GM18511 (cell line): ENCODE results near the gene DDA1.

ENCODE experiments used
- ATAC-seq: cut with Tn5 transposase; IDR thresholded peaks from one replicate; pipeline ENCODE4 v1.9.1; 2021; ENCODE audit warnings: mild to moderate bottlenecking, moderate library complexity; ENCODE audit not compliant: unreplicated experiment

The DDA1 gene

DNA sequence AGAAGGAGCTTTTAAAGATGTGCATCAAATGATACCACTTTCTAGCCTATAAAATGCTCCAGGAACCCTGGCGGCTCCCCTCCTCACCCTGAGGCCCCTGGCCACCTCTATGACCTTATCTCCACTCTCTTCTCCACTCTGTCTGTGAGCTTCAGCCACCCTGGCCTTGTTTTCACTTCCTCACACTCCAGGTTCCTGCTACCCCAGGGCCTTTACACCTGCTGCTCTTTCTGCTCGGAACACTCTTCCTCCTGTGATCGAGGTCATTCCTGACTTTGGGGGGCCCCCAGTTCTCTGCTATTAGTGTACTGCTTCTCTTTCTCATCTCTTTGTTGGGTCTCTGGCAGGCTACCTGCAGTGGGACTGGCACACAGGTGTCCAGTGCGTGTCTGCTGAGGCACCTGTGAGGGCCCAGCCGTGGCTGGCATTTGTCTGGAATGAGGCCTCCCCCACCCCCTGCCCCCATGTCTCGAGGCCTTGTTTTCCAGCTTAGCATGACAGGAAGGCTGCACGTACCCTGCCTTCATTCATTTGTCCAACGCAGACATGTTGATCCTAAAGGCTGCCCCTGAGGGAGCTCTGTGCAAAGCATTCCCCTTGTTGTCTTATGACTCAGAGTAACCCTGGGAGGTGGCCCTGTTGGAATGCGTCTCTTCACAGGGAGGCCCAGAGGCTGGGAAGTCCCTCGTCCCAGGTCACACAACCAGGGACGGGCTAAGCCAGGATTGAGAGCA is 2.3 kb downstream of the DDA1 start:
- ATAC-seq: no peak

DNA sequence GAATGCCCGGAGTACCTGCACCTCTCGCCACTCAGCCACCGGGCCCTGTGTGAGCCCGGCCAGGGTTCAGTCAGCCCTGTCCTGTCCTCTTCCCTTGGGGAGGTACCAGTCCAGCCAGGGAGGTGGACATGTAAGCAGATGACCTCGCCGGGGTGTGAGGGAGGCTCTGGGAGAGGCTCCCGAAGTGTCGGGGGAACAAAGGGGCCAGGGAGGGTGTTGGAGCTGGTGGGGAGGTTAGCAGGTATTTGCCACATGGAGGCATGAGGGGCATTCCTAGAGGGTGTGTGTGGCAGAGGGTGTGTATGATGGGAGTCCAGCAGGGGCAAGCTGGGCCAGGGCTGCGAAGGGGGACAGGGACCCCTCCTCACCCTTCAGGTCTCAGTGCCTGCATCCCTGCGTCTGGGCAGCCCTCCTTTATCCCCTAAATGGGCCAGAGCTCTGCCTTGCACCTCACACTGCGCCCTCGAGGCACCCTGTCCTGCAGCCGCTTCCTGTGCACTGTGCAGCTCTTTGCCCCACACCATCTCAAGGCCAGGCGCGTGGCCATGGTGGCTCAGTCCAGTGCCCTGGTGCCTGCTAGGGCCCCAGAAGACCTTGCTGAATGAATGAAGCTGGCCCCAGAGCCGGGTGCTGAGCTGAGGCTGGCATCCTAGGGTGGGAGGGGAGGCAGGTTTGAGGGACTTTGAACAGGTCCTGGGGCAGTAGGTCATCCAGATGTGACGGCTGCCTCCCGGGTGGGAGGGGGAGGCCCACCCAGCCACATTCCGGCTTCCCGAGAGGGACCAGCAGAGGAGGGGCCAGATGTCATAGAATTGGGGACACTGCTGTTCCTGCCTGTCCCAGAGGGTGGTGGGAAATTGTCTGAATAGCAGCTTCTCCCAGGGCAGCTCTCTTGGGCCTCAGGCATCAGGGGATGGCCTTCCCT is 3.1 kb downstream of the DDA1 start:
- no peak for ATAC-seq

DNA sequence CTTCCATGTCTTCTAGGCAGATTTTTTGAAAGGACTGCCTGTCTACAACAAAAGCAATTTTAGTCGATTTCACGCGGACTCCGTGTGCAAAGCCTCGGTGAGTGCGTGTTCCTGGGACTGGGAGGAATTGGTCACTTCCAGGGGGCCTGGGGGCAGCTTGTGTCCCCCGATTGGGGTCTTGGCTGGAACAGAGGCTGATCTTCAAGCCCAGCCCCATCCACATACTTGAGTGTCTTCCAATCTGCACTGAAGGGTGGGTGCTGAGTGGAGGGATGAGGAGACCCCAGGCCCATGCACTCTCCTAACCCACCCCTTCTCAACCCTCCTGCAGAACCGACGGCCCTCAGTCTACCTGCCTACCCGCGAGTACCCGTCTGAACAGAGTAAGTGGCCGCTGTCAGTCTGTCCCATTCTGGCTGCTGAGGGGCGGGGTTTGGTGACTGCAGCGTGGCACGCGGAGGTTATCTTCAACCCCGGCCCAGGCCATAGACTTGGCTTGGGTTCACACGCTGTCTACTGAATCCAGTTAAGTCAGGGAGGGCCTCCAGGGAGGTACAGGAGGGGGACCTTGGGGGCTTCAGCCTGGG is 4.7 kb downstream of the DDA1 start:
- ATAC-seq: no peak

DNA sequence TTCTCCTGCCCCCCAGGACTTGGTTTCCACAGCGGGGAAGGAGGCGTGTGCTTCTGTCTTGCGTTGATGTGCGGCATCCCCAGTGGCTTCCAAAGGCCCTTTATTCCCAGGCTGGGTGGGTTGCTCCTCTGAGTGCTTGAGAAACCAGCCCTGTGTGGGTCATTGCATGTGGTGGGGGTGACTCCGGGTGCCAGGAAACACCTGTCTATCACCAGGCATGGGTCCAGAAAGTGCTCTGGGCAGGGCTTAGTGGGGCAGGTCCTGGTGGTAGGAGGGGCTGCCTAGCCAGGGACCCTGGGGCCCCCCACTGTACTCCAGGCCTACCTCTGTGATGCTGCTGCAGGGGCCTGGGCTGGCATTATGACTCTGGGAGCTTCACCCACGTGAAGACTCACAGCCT is 9.6 kb downstream of the DDA1 start:
- ATAC-seq: no peak

DNA sequence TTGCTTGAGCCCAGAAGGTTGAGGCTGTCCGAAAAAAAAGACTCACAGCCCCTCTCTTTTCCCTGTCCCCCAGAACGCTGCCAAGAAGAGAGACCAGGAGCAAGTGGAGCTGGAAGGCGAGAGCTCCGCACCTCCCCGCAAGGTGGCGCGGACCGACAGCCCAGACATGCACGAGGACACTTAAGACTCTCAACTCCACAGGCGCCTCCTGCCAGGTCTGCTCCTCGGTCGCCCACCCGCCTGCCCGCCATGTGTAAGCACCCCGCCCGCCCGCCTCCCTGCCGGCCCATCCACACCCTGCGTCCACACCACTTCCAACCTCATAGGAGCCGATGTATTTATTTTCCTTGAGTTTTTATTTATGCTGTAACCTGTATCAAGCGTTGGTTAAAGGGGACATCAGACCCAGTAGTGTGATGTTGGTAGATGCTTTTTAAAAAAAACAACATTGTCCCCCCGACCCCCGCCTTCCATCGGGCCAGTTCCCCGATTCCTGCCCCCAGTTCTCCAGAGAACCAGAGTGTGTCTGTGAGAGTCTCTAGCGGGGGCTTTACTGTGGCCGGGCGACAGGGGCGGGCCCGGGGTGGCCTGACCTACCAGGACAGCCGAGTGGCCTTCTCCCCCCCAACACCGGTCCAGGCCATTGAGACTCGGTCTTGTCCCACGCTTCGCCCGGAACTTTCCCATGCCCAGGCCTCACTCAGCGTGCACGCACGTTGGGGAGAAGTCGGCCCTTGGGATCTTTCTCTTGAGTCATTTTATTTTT is 10.3 kb downstream of the DDA1 start:
- ATAC-seq: no peak

DNA sequence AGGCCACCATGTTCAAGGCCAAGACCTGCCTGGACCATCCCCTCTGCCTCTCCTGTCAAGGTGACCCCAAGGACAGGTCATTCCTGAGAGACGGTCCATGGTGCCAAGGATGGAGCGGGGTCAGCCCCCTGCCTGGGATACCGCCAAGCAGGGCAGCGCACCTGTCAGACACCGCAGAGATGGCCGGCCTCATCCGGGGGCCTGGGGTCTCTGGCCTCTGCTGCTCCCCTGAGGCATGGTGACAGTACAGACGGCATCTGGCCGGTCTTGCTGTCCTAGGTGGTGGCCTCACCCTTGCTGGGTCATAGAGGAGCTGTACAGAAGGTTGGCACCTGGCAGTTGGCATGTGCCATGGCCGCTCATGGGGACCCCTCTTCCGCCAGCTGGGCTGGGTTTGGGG is 11.1 kb downstream of the DDA1 start:
- ATAC-seq: no peak

DNA sequence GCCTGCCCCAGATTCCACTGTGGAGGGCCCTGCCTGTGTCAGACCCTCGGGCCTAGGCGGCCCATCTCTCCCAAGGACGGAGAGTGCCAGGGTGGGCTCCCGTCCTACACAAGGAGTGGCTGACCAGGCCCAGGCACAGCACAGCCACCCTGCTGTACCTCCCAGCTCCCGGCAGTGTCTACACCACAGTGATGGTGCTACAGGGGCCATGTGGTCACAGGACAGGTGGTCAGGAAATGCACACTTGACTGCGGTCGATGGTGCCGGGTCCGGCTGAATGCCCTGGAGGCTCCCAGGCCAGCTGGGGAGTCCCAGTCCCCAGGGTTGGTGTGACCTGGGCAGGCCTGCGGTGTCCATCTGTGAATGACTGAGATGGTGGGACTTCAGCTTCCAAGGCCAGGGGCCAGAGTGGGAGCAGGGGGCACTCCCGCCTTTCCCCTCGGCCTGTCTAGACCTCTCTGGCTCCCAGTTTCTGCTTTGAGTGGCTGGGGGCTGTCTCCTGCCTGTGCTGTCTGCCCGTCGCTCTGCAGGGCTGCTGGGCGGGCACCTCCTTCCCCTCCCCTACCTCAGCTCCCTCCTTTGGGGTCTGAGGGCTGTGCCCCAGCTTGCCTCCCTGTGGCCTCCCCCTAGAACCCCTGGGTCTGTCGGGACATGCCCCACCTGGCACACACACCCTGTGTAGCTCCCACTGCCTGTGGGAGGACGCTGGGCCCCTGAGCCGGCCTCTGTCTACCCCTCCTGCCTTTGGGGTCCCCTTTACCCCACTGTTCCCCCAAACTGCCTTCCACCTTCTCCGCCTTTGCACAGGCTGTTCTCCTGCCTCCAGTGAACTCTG is 12.5 kb downstream of the DDA1 start:
- no peak for ATAC-seq

DNA sequence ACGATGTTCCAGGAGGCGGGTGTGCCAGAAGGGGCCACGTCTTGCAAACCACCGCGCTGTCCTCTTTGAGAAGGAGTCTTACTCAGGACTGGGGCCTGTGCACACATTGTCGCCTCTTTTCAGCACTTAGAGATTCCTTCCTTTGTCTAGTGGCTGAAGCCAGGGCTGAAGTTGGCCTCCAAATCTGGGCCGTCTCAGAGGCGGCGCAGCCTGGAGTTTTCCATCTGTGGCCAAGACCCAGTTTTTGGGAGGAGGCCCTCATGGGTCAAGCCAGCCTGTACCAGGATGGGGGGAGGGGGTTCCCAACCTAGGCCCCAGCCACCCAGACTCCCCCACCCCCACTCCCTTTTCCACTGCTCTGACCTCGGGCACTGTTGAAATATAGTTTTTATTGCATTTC is 13.5 kb downstream of the DDA1 start:
- ATAC-seq: no peak

DNA sequence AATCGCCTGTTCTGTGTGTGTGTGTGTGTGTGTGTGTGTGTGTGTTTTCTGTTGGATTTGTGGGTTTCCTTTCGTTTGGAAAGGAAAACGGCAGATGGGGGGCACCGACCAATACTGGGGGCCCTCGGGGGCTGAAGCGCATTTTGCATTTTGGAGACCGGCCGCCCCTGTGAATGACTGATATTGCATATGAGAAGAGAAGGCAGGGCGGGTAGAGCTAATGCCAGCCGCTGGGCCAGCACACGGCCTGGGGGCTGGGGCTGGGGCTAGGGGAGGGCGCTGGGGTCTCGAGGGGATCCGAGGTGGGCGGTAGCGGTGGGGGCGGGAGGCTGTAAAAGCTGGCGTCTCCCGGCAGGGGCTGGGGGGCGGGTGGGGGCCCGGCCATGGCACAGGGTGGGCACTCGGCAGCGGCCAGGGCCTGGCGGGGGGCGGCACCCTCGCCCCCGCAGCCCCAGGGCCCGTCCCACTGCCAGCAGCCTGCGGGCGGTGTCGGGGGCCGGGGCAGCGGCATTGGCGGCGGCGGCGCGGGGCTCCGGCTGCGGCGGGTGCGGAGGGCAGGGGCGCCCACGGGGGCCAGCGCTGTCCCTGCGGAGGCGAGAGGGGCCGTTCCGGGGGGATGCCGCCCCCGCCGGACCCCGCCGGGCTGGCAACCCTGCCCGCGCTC is 14.1 kb downstream of the DDA1 start:
- no peak for ATAC-seq

DNA sequence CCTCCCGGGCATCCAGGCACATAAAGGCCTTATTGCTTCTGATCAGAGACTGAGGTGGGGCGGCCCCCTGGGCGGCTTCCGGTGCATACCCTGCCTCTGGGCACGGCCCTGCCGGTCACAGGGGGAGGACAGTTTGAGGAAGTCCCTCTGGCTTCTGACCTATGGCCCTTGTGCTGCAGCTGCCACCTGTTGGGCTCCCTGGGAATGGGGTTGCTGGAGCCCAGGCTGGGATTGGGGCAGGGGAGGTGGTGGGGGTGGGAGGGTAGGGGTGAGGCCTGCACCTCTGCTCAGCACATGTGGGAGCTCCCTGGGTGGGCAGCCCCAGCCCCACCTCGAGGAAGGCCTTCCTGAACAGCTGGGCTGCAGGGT is 14.6 kb downstream of the DDA1 start:
- ATAC-seq: no peak

DNA sequence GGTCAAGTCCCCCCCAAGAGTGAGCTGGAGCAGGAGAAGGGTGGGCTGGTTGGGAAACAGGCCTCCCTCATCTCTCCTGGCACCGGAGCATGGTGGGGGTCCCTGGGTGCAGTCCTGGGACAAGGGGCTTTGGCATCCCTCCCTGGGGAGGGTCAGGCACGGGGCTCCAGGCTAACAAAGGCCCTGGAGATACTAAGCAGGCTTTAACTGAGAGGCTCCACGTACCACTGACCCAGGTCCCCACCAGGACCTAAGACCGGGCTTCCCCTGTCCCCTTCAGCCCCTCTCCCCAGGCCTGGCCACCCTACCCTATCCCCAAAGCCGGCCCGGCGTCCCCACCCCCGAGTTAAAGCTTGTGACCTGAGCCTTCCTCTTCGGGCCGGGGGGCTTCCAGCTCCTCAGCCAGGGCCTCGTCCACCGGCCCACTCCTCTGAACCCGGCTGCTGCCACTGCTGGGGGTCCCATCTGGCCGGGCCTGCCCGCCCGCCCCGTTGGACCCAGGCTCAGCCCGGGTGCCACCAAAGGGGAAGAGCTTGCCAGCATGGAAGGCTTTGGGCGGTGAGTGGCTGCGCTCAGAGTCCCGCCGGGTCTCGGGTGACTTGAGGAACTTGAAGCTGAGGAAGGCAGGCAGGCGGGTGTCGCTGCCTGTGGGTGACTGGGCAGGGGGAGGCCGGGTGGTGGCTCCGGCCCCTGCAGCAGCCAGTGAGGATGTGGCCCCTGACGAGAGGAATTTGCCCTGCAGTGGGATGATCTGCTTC is 15.2 kb downstream of the DDA1 start:
- no peak for ATAC-seq

DNA sequence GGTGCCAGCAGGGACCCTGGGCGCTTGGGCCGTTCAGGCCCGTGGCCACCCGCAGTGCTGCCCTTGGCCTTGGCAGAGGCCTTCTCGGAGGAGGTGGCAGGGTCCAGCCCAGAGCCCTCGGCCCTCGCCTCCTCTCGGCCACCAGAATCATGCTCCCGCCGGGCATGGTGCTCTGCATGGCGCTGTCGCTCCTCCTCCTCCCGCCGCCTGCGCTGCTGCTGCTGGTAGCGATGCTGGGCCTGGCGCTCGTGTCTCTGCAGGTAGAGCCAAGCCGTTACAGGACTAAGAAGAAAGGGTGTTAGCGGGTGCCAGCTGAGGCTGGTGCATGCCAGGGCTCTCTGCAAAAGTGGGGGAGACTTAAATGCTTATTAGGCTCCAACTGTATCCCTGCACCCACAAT is 15.8 kb downstream of the DDA1 start:
- ATAC-seq: no peak

DNA sequence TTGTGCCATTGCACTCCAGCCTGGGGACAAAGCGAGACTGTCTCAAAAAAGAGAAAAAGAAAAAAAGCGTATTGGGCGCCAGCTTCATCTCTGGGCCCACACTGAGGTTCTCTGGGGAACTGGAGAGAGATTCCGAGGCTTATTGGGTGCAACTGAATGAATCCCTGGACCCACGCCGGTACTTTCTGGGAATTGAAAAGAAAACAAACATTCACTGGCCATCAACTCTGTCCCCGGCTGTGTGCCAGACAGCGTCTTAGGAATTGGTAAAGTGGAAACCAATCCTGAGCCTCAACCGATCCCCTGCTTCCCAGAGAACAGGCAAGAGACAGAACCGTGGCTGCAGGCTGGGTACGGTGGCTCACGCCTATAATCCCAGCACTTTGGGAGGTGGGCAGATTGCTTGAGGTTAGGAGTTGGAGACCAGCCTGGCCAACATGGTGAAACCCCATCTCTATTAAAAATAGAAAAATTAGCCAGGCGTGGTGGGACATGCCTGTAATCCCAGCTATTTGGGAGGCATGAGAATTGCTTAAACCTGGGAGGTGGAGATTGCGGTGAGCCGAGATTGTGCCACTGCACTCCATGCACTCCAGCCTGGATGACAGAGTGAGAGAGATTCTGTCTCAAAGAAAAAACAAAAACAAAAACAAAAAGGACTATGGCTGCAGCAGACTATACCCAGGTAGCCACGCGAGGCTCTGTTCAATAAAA is 16.7 kb downstream of the DDA1 start:
- ATAC-seq: no peak

DNA sequence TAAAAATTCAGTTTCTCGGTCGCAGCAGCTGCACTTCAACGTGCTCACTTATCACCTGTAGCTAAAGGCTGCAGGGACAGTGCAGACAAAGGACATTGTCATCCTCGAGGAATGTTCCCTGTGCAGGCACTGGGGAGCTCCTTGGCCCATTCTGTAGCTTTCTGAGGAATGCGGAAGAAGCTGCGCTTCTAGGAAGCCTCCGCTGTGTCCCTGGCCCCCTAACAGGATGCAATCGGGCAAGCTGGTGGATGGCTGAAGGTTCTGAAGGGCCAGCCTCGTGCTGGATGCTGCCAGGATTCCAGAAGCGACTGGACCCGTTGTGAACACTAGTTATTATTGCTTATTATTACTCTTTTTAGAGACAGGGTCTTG is 17.2 kb downstream of the DDA1 start:
- ATAC-seq: no peak

DNA sequence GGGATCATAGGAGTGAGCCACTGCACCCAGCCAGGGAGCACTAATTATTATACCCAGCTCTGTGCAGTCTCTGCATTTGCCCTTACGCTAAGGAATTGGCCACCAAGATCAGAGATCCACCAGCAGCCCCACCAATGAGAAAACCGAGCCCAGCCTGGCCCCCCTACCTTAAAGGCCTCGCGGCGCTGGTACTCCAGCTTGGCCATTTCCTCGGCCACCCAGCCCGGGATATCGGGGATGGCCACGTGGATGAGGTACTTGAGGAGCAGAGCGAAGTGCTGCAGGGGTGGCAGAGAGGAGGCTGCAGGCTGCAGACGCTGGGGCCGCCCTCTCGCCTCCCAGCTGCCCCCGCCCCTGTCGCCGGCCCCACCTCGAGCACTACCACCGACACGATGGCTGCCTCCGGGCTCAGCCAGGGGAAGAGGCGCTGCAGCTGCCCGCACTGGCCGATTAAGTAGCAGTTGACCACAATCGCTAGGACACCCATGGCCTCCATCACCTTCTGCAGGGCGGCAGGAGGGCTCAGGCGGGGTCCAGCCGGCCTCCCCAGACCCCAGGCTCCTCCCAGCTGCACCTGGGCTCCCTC is 17.8 kb downstream of the DDA1 start:
- ATAC-seq: no peak

DNA sequence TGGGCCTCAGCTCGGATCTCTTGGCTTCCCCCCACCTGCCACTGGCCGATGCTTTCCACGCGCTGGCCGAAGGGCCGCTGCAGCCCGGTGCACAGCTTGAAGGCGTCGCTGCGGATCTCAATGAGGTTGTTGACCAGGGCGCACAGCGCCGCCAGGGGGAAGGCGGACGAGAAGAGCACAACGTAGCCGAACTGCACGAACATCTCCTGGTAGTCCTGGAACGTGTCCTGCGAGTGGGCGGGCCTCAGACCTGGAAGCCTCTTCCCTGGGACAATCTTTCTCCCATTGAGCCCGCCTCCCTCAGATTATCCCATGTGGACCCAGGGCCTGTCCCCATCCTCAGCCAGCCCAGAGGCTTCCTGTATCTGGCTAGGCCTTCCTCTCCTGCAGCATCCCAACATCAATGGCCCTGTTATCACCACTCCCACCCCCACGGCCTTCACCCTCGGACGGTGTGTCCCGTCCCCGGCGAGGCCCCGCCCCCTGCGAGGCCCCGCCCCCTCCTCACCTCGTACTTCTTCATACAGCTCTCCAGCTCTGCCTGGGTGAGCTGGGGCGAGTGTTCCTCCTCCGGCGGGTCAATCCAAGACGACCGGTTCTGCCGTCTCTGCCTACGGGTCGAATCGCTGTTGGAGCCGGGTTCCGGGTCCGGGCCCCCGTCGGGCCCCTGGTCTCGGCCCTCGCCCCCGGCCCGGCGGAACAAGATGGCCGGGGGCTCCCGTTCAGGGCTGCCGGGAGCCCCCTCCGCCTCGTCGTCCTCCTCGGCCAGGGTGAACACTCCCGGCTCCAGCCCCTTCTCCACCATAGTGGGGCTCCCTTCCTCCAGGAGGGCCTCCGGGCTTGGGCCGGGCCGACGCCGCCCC is 18.5 kb downstream of the DDA1 start:
- ATAC-seq: no peak
